HG03457 (cell line): ENCODE results near the gene PCSK6.

Experiments
- ATAC-seq: cut with Tn5 transposase; IDR thresholded peaks from one replicate; pipeline ENCODE4 v1.9.1; 2021; ENCODE audit warnings: moderate number of reproducible peaks; ENCODE audit not compliant: unreplicated experiment

The PCSK6 gene

DNA sequence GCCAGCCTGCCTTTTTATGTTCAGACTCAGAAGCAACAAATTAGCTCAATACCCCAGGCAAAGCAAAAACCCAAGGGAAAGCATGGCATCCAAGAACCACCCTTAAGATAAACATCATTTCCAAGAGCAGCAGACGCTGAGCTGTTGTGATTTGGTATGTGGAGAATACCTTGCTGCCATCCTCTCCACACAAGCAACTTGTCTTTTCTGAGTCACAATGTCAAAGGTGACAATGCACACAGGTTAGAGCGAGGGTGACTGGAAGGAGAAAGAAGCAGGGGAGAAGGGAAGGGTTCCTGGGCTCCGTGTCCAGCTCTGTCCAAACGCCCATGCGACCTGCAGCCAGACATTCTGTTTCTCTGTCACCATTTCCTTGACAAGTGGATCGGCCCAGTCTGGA is 6.0 kb downstream of the PCSK6 start:
- ATAC-seq: no peak

DNA sequence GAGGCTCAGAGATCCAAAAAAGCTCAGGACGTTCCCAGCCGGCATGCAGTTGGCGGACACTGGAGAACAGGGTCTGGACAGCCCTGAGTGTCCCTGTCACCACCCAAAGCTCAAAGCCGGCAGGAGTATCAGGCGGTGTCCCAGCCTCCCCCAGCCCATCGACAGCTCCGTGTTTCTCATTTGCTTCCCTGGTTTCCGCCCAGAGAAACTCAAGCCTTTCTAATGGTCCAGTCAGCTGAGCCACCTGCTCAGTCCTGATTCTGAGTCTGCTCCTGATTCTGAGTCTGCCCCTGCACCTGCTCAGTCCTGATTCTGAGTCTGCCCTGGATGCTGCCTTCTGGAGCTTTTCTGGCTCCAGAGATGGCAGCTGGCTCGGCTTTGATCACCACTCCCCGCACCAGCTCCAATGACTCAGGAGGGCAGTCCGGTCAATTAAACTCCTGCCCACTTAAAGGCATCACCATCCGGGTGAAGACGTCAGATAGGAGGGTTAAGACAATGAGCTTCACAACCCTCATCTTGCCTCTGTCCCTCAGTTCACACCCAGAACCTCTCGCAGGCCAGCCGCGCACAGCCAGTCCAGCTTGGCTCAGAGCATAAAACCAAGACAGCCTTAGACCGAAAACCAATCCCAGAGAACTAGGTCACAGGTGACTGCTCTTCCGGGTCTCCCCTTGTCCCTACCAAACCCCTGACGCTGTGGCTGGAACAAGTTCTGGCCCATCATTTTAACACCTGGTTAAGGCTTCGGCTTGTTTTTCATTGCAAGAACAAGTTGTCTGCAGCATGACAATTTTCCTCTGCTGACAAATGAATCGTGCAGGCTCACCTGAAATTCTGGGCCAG is 6.8 kb downstream of the PCSK6 start:
- no peak for ATAC-seq

DNA sequence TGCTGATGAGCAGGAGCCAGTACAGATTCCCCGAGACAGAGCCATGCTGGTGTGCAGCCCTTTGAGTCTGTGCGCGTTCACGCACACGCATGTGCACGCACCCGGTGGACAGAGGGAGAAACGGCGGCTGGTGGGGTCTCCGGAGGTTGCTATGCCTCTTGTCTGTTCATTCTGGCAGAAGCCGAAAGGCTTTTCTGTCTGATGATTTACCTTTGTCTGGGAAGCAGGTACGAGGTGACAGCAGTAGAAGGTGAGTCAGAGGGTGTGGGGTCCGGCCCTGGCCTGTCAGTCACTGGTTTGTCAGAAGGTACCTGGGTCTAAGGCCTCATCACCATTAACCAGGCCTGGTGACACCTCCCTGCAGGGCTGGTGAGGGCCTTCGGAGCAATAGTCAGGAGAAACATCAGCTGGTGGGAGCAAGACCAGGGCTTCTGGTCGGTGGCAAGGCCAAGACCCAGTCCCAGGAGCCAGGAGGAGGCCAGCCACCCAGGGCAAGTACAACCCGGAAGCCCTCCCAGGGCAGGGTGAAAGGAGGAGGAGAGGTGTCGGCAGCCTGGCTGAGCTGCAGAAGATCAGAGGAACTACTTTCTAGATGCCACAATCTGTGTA is 7.5 kb downstream of the PCSK6 start:
- no peak for ATAC-seq

DNA sequence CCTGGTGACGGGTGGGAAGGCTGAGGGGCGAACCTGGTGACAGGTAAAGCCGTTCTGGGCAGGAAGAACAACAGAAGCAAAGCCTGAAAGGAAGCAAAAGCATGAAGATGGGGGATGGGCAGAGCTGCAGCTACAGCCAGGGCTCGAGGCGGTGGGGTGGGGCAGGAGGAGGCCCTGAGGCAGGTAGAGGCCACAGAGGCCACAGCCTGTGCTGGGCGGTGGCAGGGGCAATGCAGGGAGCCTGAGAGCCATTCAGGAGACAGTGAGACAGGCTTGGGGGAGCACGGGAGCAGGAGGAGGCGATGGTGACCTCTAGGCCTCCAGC is 8.2 kb downstream of the PCSK6 start:
- ATAC-seq: no peak

DNA sequence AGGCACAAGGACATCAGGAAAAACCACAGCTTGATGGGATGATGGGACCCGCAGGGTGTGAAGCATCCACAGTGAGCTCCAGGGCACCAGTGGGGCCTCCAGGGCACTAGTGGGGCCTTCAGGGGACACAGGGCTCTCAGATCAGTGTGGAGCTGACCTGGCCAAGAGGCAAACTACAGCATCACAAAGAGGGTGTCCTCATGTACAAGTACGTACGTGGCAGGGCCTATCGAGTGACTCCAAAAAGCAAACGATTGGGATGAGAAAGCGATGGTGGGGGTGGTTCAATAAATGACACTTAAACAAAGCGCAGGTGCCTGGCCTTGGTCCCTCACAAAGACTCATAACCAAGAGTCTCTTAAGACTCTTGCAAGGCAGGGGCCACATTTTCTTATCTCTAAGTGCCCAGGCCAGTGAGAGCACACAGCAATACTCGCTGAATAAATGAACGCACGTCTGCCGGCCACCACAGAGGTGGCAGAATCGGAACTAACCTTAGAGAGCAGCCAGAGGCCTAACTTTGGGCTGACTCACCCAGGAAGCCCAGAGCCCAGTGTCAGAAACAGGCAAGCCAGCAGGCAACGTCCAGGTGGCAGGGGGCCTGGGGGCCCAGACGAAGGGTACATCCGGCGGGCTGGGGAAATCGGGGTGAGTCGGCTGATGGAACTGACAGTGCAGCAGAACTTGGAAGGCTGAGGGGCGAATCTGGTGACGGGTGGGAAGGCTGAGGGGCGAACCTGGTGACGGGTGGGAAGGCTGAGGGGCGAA is 8.7 kb downstream of the PCSK6 start:
- ATAC-seq: no peak

DNA sequence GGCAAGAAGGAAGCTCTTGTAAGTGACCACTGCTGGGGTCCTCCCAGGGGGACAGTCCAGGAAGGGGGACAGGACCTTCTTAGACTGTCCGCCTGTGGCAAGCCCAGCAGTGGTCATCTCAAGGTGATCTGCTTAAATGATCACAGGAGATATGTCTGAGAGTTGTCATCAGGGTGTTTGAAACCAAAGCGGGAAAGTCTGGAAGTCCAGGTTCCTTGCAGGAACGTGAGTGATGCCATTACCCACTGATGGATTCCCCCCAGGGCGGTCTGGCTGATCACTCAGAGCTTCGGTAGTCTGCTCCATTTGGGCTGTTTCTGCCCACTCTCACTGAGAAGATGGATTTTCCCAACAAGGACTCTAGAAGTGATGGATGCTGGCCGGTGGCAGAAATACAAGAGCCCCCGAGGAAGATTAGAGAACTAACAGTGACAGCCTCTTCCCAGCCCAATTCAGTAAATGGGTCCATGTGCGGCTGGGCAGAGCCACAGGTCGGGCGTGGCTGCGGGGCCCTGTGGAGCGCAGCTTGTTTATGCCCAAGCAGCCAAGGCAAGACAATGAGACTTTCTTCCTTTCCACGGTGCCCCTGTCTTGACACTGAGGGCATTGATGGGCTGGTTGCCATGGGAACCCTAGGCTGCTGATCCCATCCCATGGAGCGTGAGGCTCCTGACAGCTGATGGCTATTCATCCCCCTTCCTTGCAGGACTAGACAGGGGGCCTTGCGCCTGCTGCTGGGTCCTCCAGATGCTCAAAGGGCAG is 9.5 kb downstream of the PCSK6 start:
- ATAC-seq: no peak

DNA sequence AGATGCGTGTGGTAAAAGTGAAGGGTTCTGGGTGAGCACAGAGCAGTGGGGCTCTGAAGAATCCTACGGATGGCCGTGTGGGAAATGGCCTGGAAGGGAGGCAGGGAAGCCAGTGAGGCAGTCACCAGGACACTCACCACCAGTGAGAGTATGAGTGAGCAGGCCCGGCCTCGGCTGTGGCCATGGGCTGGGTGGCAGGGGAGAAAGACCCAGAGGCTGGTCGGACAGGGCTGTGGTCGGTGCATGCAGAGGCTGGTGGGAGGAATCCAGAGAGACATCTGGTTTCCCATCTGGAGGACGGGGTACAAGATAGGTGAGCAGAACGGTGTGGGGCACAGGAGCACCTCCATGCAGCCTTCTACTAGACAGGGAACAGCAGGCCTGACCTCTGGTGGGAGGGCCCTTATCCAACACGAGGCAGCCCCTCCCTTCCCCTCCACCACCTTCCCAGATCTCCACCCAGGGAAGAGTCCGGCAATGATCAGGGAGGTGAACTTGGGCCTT is 10.1 kb downstream of the PCSK6 start:
- no peak for ATAC-seq

DNA sequence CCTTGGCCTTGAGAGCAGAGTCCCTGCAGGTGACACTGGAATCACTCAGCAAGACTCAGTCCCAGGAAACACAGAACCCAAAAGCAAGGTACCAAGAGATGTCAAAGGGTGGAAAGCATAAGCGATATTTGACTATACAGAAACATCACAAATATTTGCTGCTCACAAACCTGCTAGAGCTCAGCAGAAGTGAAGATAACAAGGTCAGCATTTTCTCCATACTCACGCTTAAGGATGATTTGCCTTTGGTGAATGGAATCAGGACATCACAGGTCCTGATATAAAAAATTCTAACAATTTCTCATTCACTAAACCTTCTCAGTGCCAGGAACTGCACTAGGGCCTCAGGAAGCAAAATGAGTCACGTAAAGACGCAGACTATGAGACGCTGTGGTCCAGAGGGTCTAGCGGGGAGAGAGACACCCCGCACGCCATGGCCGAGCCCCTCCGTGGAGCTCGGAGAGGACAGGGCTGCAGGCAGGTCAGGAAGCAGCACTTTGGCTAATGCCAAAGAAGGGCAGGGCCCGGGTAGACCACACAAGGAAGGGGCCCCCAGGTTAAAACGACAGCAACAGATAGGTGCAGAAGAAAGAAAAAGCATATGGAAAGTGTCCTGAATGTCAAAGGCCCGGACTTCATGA is 10.7 kb downstream of the PCSK6 start:
- no peak for ATAC-seq

DNA sequence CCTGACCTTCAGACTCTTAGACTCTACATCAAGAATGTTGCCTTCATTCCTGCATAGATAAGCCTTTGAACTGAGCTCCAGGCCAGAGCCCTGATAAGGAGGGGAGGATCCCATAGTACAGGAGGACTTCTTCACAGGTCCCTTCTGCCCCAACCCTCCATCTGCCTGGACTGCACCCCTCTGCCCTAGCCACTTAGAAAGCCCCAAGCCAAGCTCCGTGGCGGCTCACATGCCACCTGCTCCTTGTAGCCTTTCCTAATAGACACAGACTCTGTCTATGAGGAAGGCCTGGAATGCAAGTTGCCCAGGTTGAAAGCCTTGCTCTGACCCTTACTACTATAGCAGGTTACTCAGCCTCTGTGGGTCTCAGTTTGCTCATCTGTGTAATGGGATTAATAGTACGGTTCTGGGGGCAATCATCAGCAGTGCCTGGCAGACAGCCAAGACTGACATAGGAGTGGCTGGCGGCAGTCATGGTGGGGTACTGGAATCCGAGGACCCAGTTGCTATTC is 11.6 kb downstream of the PCSK6 start:
- no peak for ATAC-seq

DNA sequence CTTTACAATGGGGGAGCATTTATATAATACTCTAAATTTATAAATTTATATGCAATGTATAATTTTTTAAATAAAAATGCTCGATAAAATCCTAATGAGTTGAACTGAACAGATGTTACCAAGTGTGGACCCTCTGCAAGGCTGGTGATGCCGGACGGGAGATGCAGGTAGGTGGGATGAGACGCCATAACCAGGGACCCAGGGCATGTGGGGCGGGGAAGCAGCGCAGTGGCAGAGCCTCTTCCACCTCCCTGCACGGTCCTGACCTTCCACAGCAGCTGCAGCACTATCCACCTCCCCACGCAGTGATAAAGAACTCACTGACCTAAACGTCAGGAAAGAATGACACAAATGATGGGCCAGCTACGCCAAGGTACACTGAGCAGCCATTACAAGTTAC is 12.8 kb downstream of the PCSK6 start:
- no peak for ATAC-seq

DNA sequence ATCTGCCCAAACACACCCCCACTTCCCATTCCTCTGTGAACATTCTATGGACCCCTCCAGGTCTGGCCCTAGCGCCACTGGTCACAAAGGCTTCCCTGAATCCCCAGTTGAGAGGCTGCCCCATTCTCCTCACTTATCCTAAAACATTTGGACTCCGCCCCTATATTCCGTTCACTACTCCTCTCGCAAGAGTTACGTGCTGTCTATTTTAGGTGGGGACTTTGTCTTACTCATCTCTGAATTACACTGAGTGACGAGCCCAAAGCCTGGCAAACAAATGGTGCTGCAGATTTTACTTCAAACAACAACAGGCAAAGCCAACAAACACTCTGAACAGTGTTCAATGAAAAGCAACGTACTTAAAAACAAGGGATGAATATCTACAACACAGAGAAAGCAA is 14.5 kb downstream of the PCSK6 start:
- no peak for ATAC-seq

DNA sequence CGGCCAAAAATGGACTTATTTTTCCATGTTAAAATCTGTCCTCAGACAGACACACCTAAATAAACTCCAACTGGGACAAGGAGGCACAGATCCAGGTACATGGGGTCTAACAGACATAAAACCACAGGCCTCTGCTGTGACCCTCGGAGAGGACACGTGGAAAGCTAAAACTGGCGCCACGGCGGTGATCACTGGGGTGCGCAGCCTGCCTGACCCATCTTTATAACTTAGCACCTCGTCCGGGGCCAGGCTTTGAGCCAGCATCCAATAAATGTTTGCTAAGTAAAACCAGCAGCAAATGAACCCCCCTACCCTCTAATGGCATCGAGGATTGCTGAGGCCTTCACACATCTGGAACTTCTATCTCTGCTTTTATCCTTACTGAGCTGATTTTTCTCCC is 15.3 kb downstream of the PCSK6 start:
- no peak for ATAC-seq

DNA sequence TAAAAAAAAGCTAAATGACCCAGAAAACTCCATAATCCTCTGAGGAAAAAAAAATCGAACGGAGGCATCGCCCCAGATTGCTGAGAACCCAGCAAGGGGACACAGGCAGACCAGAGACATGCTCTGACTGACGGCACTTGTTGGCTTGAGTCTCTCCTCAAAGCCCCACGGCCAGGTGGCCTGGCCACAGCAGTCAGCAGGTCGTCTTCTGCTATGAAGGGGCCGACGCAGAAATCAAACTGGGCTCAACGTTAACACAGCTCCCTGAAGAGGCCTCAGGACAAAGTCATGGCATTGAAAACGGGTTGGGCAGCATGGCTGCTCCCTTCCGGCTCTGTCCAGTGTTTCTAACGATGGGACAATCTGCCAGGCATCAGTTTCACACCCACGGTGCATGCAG is 17.5 kb downstream of the PCSK6 start:
- ATAC-seq: no peak

DNA sequence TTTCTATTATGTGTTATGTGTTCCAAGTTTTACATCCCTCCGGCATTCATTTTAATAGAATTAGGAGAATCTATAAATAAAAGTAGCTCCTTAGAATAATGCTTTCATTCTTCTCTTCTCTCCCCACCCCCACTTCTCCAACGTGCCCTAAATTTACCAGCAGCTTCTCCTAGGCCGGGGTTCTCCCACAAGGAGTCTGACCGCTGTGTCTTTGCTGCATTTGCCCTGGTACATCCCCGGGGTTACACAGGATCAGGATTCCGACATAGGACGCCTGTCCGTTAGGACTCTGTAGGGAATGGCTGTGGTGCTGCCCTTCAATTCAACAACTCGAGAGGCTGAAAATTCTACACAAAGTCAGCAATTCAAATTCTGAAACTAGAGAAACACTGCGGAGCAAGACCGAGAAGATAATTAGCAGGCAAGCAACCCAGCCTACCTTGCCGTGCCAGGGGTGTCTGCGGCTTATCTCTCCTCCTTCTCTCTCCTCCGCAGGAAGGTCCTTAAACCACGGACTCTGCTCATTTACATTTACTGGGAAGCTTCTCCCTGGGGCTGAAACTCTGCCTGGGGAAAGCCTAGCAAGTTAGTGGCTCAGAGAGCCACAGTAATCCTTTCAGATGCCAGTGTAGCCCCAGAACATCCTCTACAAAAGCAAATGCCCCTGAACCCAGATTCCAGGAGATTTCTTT is 18.8 kb downstream of the PCSK6 start:
- no peak for ATAC-seq

DNA sequence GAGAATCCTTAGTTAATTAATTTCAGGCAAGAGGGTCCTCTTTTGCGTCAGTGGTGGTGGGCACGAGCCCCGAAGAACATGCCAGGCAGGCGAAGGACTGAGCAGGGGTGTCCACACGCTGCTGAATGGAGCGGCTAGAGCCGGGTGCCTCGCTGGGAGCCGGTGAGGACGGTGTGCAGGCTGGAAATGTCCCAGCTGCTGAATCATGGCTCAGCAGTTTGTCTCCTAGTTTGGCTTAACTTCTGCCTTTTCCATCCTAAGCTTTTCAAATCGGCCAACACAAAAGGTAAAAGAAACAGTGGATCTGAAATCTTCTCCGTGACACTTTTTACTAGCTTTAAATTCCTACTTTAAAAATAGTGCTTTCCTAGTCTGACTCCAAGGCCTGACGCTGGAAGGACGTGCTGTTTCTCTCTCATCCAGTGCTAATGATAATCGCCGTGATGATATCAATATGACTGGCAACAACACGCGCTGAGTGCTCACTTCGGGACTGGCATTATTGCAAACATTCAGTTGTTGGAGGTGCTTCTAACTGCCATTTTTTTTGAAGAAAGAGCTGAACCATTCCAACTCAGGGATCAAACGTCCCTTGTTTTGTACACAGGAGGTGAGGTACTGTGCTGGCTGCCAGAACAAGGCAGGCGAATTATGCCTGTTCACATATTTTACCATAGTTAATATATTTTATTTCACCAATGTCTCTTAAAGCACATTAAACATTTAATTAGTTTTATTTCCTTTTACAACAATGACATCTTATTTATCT is 19.8 kb downstream of the PCSK6 start:
- ATAC-seq: no peak

DNA sequence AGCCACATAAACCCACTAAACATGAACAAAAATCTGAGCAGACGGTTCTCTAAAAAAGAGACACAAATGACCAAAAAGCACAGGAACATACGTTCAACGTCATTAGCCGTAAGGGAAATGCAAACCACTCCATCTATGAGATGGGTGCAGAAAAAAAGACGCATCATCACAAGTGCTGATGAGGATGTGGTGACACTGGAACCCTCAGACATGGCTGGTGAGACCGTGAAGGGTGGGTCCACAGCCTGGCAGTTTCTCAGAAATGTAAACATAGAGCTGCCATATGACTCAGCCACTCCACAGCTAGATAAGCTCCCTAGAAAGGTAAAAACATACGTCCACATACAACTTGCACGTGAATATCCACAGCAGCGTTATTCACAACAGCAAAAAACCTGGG is 23.3 kb downstream of the PCSK6 start:
- ATAC-seq: no peak

DNA sequence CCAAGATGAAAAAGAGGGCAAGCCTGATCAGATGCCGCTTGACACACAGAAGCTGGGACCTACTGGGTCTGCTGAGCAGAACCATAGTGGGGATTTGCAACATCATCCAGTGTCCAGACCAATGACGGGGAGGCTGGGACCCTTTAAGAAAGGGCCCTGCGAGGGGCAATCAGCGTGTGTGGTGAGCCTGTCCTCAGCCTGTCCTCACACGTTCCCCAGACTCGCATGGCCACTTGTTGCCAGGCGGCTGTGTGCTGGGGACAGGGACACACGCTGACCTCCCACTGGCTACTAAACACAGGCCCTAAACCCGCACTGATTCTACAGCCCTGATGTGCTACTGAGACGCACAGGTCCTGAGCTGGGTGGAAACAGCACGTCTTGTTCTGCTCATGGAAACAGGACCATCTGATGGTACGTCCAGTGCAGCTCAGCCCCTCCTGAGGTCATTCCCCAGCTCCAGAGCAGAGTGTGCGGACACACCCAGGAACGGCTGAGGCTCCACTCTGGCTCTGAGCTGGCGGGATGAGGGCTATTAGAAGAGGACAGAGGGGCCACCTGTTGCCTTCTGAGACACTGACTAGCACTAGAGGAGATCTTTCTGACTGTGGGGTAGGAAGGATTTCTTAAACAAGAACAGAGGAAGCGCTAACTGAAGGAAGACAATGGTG is 24.4 kb downstream of the PCSK6 start:
- no peak for ATAC-seq

DNA sequence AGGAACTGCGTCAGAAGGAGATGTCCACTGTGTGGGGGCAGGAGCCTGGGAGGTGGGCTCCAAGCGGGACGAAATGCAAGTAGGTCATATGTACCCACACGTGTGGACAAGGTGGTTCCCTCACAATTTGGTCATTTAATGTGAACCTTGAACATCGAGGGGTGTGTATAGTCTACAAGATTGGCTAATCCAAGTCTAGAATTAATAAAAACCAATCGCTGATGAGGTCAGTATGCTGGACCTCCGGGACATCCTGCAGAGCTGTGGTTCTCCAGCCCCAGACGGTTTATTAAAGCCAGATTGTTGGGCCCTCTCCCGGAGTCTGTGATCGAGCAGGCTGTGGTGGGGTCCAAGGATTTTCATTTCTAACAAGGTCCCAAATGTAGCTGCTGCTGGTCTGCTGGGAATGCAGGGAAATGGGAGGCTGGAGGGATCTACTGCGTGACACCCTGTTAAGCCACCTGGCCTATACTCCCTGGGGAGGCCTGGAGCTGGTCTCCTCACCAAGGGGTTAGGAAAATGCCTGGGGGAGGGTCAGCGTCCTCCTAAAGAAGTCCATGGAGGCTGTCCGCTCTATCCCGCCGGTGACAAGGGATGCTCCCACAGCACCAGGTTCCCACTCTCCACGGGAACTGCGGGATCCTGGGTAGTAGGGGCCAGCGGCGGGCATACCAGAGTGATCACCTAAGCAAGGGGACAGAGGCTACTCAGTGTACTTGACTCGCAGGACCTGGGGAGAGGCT is 25.1 kb downstream of the PCSK6 start:
- no peak for ATAC-seq
